ENCODE data around the gene TMEM132C. TPM values are rescaled to one million over a fixed set of nuclear protein-coding genes. Genes with fewer than 3 reads are reported as not detected.

The TMEM132C gene
- total and polyA plus RNA-seq, 2 of the 8 experiments (the other 6 are each of a cell fraction or from before 2014, with no cell fraction given): 0.23 to 0.76 TPM

DNA sequence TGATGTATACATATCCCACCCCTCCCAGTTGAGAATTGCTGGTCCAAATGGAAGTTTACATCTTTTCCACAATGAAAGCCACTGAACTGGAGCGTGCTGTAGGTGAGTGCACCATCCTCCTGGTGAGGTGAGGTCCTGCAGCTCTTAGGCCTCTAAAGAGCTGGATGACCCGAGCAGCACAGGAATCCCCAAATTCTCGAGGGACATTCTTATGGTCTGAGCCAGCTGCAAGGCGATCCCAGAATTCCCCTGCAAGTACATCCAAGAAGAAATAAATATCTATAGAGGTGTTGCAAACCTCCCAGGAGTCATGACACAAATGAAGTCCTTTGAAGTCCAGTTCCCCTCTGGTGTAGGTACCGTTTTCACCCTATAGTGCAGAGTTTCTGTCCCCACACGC, 24.0 kb downstream of the TMEM132C start:
- H4K91ac ChIP-seq (replicated peaks; ENCODE audit: insufficient read length, low read length): no peak overlapping the region
- no peaks in the 10 kb centered on the region for H3K79me2 ChIP-seq (ENCODE audit: control insufficient read depth in 1 of 2, insufficient read depth in 2 of 2, low read length in 2 of 2)
- no peaks in the 10 kb centered on the region for H3K23me2 ChIP-seq (ENCODE audit: low read depth, low read length)
- no peak overlapping the region for H3K23ac ChIP-seq (ENCODE audit: insufficient read length)
- no peaks in the 10 kb centered on the region for H3K79me1 ChIP-seq (ENCODE audit: low read depth, low read length)
- H3K18ac ChIP-seq (ENCODE audit: extremely low read depth, low read length): no peak overlapping the region
- H3K4me3 ChIP-seq (ENCODE audit: extremely low read depth in 1 of 4, insufficient read depth in 2 of 4, low read depth in 3 of 4, low read length in 4 of 4): no peak overlapping the region
- no peak overlapping the region for H4K5ac ChIP-seq (ENCODE audit: insufficient read length, low read depth, low read length)
- CTCF ChIA-PET (ENCODE audit: partially characterized antibody): interaction anchor here (0.7 to 1.0 kb wide), 2 partner anchors 22 to 23 kb away, joined by 3 read pairs; no protein-coding TSS in a partner anchor
- H2BK120ac ChIP-seq (replicated peaks; ENCODE audit: low read depth, low read length): no peak overlapping the region
- H2BK20ac ChIP-seq (ENCODE audit: low read length): no peak overlapping the region
- no peak overlapping the region for H3K4ac ChIP-seq (replicated peaks; ENCODE audit: insufficient read length, low read depth, low read length)
- no peak overlapping the region for H3K14ac ChIP-seq (ENCODE audit: insufficient read length)
- H3K27ac ChIP-seq (ENCODE audit: low read depth, low read length): no peak overlapping the region
- H3K27me3 ChIP-seq (replicated peaks in 1 of 4; ENCODE audit: control insufficient read depth in 3 of 4, extremely low read depth in 1 of 4, insufficient read depth in 3 of 4, low read length in 3 of 4): peaks cover 0 to 5% (median 2%) of the 10 kb centered on the region in 4 experiments; a peak in 4 of 7 replicates
- no peak overlapping the region for H3K4me2 ChIP-seq (ENCODE audit: insufficient read depth in 1 of 2, low read depth in 2 of 2, low read length in 2 of 2)
- peaks cover 0 to 8% (median 3%) of the 10 kb centered on the region in 4 experiments; a peak in 4 of 7 replicates for H3K4me1 ChIP-seq (replicated peaks in 1 of 4; ENCODE audit: control insufficient read depth in 3 of 4, insufficient read depth in 4 of 4, low read length in 3 of 4)
- H2AK5ac ChIP-seq (ENCODE audit: low read depth, low read length): no peak overlapping the region
- POLR2A ChIA-PET (ENCODE audit: partially characterized antibody): no interaction called here
- FAIRE-seq (no peak), DNase-seq (ENCODE audit: low read depth in 1 of 2, low spot score in 2 of 2) (no peak)
- no peak overlapping the region for H2BK5ac ChIP-seq (ENCODE audit: low read depth, low read length)
- 86% methylated on average over 6 of the region's 6 CpGs; no CpG with 5 or more reads in 1 of the 2 experiments for WGBS, 2 experiments (ENCODE audit: extremely low coverage in 1 of 2, insufficient coverage in 1 of 2, insufficient read length in 1 of 2, insufficient replicate concordance in 2 of 2, low coverage in 1 of 2, low lambda C conversion rate in 2 of 2, missing lambda C conversion rate in 1 of 2)
- H2BK12ac ChIP-seq (ENCODE audit: low read depth, low read length): no peak overlapping the region
- no peak overlapping the region for H3K9ac ChIP-seq (replicated peaks in 1 of 4; ENCODE audit: extremely low read depth in 1 of 4, low read depth in 3 of 4, low read length in 3 of 4)
- H4K20me1 ChIP-seq (replicated peaks in 1 of 2; ENCODE audit: control insufficient read depth in 1 of 2, insufficient read depth in 2 of 2, low read length in 2 of 2): no peaks in the 10 kb centered on the region
- no peak overlapping the region for H3K56ac ChIP-seq (replicated peaks; ENCODE audit: insufficient read length, low read depth, low read length)
- H3K9me3 ChIP-seq (ENCODE audit: insufficient read depth in 2 of 2, low read depth in 1 of 2, low read length in 1 of 2): no peaks in the 10 kb centered on the region
- no peak overlapping the region for H4K8ac ChIP-seq (ENCODE audit: extremely low read depth, insufficient read depth, low read length)
- H2BK15ac ChIP-seq (ENCODE audit: low read length): no peak overlapping the region
- no peak overlapping the region for H2AFZ ChIP-seq (ENCODE audit: low read length)
- H3K36me3 ChIP-seq (ENCODE audit: control insufficient read depth in 2 of 4, insufficient read depth in 4 of 4, low read length in 3 of 4): no peaks in the 10 kb centered on the region
- no peak for TF ChIP-seq EZH2 (IDR thresholded peaks at IDR 0.05; ENCODE audit: low read depth, low read length, severe bottlenecking)
- no peak for TF ChIP-seq EGR1 (IDR thresholded peaks at IDR 0.05; ENCODE audit: borderline replicate concordance, low read depth, low read length)
- TF ChIP-seq EP300 (IDR thresholded peaks at IDR 0.05; ENCODE audit: borderline replicate concordance in 1 of 2, low read depth in 2 of 2, low read length in 2 of 2): no peak
- TF ChIP-seq SAP30 (IDR thresholded peaks at IDR 0.05; ENCODE audit: insufficient read depth, insufficient replicate concordance, low read length): no peak
- no peak for TF ChIP-seq RXRA (IDR thresholded peaks at IDR 0.05; ENCODE audit: insufficient read depth, low read depth, low read length)
- TF ChIP-seq, protein P1, sequence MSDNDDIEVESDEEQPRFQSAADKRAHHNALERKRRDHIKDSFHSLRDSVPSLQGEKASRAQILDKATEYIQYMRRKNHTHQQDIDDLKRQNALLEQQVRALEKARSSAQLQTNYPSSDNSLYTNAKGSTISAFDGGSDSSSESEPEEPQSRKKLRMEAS (IDR thresholded peaks at IDR 0.05): no peak
- TF ChIP-seq ASH2L (IDR thresholded peaks at IDR 0.05; ENCODE audit: low read length): no peak
- TF ChIP-seq GTF2F1 (IDR thresholded peaks at IDR 0.05; ENCODE audit: borderline replicate concordance, low read depth, low read length): no peak
